Measurements from ENCODE around the gene PATL2. TPM values are rescaled to one million over a fixed set of nuclear protein-coding genes. Genes with fewer than 3 reads are reported as not detected.
"Not testable (repeated sequence)": the region's sequence is repeated elsewhere in the genome, so short reads cannot be mapped to it uniquely, and the experiment has no call there.

PATL2 gene
- 0.78 TPM for polyA plus RNA-seq (ENCODE audit: insufficient read length)

DNA sequence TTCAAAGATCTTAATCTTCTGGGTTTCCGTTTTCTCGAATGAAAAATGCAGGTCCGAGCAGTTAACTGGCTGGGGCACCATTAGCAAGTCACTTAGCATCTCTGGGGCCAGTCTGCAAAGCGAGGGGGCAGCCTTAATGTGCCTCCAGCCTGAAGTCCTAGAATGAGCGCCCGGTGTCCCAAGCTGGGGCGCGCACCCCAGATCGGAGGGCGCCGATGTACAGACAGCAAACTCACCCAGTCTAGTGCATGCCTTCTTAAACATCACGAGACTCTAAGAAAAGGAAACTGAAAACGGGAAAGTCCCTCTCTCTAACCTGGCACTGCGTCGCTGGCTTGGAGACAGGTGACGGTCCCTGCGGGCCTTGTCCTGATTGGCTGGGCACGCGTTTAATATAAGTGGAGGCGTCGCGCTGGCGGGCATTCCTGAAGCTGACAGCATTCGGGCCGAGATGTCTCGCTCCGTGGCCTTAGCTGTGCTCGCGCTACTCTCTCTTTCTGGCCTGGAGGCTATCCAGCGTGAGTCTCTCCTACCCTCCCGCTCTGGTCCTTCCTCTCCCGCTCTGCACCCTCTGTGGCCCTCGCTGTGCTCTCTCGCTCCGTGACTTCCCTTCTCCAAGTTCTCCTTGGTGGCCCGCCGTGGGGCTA lies at the start of gene PATL2, which contains the start of gene B2M:
PATL2 (minus strand) TSS at position 228 of the 647 bp plus-strand sequence. CDS start 34,833 bp downstream, outside the sequence.
B2M (plus strand) TSS at position 422 of the 647 bp plus-strand sequence; CDS start at position 452, 30 bp downstream.
- peak; percentile 81 for DNase-seq (ENCODE audit: low read depth)

DNA sequence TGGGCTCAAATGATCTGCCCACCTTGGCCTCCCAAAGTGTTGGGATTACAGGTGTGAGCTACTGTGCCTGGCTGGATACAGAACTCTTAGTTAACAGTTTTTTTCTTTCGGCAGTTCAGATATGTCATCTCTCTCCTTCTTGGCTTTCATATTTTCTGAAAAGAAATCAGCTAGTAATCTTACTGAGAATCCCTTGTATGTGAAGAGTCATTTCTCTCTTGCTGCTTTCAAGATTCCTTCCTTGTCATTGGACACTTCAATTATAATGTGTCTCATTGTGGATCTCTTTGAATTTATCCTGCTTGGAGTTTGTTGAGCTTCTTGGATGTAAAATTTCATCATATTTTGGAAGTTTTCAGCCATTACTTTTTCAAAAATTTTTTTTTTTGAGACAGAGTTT lies 42.2 kb upstream of the PATL2 start:
- no peak for DNase-seq (ENCODE audit: low read depth)

DNA sequence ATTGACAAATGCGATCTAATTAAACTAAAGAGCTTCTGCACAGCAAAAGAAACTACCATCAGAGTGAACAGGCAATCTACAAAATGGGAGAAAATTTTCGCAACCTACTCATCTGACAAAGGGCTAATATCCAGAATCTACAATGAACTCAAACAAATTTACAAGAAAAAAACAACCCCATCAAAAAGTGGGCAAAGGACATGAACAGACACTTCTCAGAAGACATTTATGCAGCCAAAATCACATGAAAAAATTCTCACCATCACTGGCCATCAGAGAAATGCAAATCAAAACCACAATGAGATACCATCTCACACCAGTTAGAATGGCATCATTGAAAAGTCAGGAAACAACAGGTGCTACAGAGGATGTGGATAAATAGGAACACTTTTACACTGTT lies 32.3 kb upstream of the PATL2 start:
- not testable (repeated sequence) for DNase-seq (ENCODE audit: low read depth)

DNA sequence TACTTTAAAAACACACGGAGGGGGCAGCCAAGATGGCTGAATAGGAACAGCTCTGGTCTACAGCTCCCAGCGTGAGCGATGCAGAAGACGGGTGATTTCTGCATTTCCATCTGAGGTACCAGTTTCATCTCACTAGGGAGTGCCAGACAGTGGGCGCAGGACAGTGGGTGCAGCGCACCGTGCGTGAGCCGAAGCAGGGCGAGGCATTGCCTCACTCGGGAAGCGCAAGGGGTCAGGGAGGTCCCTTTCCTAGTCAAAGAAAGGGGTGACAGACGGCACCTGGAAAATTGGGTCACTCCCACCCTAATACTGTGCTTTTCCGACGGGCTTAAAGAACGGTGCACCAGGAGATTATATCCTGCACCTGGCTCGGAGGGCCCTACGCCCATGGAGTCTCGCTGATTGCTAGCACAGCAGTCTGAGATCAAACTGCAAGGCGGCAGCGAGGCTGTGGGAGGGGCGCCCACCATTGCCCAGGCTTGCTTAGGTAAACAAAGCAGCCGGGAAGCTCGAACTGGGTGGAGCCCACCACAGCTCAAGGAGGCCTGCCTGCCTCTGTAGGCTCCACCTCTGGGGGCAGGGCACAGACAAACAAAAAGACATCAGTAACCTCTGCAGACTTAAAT lies 28.2 kb upstream of the PATL2 start:
- DNase-seq (ENCODE audit: low read depth): not testable (repeated sequence)

DNA sequence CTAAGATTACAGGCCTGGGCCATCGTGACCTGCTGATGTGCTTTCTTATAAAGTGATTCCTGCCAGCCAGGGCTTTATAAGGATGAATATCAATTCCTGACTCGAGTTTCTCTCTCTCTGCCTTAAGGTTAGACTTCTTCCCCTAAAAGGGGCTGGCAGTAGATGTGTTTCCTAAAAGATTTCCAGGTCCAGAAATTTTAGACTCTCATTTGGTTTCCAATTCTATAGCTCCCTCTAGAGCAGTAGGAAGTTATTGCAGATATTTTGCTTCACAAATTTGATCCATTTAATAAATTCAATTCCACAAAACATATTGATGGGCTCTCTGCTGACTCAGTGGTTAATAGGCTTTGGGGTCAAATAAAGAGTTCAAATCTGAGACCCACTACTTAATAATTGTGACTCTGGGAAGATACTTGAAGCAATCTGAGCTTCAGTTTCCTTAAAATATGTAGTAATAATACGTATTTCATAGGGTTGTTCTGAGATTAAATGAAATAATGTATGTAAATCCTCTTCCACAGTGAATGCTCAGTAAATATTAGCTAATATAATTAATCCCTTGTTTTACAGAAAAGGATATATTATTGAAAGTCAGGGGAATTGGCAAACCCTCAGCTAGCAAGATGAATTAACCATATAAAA lies 27.3 kb upstream of the PATL2 start:
- no peak for DNase-seq (ENCODE audit: low read depth)

DNA sequence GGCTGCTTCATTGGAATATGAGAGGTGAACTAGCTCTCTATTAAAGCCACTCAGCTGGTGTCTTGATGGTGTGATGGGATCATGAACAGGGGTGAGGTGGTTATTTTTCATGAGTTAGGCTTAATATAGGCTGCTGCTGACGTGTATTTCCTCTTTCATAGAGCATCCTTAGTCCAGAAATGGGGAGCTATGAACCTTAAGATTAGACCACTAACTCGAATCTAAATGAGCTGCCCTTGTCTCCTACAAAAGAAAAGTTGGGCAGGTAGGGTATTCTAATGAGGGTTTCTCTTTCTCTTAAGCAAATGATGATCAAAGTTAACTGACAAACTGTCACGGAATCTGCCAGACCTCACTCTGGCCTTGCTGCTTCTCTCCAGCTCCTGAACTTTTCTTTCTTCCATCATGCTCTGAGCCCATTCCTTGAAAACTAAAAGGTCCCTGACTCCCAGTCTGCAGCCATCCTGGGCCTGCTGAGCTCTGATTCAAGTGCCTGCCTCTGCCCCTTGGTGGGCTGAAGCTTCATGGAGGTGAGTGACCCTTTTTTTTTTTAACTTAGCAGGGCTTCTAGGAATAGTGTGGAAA lies 25.1 kb upstream of the PATL2 start, which contains the start of gene TRIM69:
TRIM69 (plus strand) TSS at position 348 of the 585 bp plus-strand sequence; CDS start at position 525, 177 bp downstream.
- DNase-seq (ENCODE audit: low read depth): no peak

DNA sequence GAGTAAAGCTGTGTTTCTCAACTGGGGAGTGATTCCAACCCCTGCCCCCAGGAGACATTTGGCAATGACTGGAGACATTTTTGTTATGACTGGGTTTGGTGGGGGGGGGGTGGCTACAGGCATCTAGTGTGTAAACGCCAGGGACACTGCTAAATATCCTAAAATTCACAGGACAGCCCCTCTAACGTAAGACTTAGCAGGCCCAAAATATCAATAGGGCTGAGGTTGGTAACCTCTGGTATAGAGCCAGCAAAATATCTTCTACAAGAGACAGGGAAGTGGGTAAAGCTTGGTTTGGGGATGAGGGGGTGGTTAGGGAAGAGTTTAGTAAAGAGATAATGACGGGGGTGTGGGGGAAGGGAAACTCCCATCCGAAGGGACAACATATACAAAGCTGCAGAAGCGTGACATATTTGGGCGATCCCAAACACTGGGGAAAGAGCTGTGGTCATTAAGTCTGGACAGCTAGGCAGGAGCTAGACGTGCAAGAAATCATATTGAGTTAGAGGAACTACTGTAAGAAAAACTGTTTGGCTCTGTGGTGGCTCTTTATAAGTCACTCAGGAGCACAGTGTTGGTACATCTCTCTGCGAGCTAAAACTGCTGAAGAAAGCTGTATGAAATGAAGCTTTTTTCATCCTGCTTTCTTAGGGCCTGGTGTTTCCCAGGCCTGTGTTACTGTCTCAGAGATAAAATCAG lies 24.5 kb upstream of the PATL2 start:
- no peak for DNase-seq (ENCODE audit: low read depth)

DNA sequence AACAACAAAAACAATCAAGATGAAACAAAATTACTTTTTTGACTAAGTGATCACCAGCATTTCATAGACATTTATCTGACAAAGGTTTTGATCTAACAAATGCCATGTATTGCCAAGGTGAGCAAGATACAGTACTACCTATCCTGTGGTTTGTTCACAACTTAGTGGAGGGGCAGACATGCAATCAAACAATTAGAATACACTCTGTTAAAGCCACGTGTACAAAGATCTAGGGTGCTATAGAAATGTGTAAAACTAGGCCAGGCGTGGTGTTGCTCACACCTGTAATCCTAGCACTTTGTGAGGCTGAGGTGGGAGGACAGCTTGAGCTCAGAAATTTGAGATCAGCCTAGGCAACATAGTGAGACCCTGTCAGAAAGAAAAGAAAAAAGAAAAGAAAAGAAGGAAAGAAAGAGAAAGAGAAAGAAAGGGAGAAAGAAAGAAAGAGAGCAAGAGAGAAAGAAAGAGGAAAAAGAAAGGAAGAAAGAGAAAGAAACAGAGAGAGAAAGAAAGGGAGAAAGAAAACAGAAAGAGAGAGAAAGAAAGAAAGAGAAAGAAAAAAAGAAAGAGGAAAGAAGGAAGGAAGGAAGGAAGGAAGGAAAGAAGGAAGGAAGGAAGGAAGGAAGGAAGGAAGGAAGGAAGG lies 23.8 kb upstream of the PATL2 start:
- DNase-seq (ENCODE audit: low read depth): no peak

DNA sequence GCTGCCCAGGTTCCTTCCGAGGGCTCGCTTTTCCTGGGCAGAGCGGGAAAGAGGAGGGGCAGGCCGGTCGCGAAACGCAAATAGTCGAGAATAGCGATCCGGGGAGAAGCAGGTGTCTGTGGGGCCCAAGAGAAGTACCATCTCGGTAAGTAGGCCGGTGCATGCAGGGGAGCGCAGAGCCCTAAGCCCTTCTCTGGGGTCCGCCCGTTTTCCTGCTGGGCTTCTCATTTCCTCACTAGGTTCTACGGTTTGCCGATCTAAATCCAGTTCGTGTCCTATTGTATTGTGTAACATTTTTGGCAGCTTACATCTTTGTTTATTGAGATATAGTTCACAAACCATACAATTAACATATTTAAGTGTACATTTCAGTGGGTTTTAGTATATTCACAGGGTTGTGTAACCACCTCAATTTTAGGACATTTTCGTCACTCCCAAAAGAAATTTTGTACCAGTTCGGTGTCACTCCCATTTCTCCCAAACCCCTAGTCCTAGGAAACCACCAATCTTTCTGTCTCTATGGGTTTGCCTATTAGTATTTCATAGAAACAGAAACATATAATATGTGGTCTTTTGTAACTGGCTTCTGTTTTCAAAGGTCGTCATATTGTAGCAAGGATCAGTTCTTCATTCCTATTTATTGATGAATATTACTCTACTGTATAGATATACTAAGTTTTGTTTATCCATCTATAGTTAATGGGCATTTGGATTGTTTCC lies 18.4 kb upstream of the PATL2 start:
- no peak for DNase-seq (ENCODE audit: low read depth)

DNA sequence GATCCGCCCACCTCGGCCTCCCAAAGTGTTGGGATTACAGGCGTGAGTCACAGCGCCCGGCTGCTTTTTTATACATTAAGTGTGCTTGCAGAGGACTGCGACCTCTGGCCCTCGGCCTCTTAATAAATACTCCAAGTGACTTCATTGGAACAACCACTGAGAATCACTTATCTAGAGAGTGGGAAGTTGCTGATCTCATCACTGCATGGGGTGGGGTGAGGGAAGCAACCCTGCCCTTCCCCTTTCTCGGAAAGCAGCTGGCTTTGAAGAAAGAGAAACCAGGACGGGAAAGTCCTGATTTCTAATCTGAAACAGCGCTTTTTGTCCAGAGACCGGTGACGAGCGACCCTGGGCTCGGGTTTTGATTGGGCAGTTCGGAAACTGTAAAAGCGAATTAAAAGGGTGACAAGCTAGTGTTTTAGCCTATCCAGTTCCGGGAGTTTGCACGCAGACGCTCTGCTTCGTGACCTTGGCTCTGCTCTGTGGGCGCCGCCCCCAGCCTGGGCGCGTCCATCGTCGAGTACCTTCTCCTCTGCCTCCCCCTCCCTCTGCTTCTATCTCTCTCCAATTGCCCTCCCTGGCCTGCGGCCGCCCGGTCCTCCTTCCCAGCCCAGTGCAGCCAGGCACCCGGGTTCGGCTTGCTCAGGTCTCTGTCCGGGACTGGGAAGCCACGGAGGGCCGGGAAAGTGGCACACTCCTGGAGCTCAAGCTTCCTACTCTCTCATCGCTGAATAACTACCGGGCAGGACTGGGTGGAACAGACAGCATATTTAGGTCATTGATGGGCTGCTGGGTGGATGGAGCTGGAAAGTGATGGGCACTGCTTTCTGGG lies 17.7 kb upstream of the PATL2 start:
- peak; percentile 96 for DNase-seq (ENCODE audit: low read depth)

DNA sequence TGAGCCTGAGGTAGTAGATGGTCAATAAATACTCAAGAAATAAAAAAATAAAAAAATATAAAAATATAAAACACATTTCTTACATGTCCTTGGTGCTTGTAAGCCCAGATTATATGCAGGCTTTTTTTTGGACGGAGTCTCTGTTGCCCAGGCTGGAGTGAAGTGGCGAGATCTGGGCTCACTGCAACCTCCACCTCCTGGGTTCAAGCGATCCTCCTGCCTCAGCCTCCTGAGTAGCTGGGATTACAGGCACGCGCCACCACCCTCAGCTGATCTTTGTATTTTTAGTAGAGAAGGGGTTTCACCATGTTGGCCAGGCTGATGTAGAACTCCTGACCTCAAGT lies 17.1 kb upstream of the PATL2 start:
- DNase-seq (ENCODE audit: low read depth): not testable (repeated sequence)

DNA sequence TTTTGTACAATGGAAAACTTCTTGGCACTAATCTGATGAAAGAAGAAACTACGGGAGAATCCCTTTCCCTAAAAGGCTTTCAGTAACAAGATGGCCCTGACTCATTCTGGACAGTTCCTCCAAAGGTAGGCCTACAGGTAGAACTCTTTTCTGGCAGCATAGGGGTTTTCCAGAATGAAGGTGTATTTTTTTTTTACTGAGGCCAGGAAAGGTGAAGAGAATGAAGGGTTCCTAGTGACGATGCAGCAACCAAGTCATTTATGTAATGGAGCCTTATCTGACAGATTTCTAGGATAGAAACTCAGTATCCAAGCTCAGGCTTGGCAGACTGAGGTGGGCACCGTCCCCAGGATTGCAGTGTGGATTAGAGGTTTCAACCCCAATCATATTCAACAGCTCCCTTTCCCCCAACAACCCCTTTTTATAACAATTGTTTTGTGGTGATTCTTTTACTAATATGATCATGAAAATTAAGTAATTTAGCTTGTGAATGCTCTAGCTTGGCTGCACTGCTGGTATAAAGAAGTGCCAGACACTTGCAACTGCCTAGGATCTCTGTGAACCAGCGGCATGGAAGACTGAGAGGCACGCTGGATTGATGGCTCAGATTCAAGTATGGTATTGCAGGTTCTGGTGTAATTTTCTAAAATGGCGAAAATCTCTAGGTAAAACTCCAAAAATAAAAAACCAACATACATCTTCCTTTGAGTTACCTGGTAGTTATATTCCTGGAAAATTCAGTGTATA lies 16.5 kb upstream of the PATL2 start:
- no peak for DNase-seq (ENCODE audit: low read depth)

DNA sequence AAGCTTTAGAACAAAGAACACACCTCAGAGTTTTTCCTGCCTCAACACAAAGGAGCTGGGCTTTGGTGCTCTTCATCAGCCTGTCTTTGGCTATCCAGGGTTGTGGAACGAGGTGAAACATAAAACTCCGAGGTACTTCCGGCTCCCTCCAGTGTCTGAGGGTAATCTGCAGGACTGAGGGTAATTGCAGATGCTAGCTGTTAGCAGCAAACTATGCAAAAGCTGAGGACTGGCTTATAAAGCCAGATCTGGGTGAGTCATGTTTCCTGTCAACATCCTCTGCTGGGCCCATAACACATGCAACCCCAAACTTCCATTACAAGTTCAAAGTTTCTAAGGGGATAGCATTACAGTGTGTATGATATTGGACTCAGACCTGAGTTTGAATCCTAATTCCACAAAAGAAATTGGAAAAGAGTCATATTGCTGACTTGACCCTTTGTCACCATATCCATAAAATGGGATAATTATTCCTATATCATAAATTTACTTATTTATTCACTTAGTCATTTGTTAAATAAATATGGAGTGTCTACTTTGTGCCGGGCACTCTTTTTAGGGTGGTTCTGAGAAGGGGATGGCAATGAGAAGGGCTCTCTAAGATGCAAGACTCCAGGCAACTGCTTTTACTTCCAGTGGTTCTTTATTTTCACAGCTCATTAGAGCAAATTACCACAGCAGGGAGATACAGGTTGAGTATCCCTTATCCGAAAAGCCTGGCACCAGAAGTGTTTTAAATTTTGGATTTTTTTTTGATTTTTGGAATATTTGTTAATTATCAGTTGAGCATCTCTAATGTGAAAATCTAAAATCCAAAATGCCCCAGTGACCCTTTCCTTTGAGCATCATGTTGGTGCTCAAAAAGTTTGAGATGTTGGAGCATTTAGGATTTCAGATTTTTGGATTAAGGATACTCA lies 15.7 kb upstream of the PATL2 start:
- DNase-seq (ENCODE audit: low read depth): no peak

DNA sequence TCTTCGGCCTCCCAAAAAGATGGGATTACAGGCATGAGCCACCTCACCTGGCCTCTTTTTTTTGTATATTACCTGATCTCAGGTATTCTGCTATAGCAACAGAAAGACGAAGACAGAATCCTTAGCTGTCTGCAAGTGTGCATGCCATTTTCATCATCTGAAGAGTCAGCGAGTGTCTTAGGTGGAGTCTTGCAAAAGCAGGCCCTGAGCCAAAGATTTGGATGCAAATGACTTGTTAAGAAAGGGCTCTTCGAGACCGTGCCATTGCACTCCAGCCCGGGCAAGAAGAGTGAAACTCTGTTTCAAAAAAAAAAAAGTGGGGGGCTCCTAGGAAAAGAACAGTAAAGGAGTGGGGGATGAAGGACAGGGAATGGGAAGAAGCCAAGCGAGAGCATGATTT lies 15.0 kb upstream of the PATL2 start:
- no peak for DNase-seq (ENCODE audit: low read depth)

DNA sequence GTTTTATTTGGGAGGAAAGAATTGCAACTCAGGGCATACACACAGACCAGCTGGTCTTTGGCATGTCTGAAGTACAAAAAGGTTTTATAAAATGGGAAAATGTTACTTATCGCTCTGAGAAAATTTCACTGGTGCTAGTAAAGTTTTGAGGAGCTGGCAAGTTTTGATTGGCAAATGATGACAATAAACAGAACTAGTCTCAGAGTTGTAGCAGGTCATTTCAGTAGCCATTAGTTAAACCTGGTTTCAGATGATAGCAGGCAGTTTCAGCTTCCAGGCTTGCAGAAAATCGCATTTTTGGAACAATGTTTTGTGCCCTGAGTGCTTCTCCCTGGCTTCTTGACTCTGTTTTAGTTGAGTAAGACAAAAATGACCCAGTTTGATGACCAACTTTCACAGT lies 10.9 kb upstream of the PATL2 start:
- DNase-seq (ENCODE audit: low read depth): no peak

DNA sequence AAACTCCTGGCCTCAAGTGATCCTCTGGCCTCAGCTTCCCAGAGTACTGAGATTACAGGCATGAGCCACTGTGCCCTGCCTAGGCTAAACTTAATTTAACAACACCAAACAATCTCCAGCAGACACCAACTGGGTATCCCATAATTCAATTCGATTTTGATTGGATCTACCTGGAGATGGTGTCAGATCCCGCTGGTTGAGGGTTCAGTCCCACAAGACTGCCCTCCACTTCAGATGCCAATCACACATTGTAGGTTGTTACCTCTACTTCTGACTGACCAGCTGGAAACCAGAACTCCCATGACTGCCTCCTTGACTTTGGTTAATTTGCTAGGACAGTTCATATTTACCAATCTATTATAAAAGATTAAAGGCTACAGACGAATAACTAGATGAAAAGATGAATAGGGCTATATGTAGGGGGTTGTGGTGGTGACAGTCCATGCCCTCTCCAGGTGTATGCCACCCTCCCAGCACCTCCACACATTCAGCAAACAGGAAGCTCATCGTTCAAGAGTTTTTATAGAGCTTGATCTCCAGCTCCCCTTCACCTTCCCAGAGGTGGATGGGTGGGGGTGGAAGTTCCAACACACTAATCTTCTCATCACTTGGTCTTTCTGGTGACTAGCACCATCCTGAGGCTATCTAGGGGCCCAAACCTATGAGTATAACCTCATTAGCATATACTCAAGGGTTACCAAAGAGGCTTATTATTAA lies 9.5 kb upstream of the PATL2 start:
- no peak for DNase-seq (ENCODE audit: low read depth)

DNA sequence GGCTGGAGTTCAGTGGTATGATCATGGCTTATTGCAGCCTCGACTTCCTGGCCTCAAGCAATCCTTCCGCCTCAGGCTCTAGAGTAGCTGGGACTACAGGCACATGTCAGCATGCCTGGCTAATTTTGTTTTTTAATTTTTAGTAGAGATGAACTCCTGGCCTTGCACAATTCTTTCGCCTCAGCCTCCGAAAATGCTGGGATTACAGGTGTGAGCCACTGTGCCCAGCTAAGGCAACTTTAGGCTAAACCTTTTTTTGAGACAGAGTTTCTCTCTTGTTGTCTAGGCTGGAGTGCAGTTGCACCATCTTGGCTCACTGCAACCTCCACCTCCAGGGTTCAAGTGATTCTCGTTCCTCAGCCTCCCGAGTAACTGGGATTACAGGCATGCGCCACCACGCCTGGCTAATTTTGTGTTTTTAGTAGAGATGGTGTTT lies 8.9 kb upstream of the PATL2 start:
- DNase-seq (ENCODE audit: low read depth): not testable (repeated sequence)

Data from forelimb muscle (tissue), 1 donor.